Parathyroid adenoma (tissue), 2 donors: ENCODE results near the gene PAX5.

ENCODE experiments used
- H2AFZ ChIP-seq: fragments of 300-600 bp; sonication (generic); one replicate; pipeline ENCODE4 v1.7.0; 2017; ENCODE audit warnings: antibody characterized with exemption, mild to moderate bottlenecking
- H3K27ac ChIP-seq: fragments of 300-600 bp; sonication (generic); one replicate; pipeline ENCODE4 v1.7.0; 2017
- H3K27me3 ChIP-seq: fragments of 300-600 bp; sonication (generic); one replicate; pipeline ENCODE4 v1.7.0; 2017; ENCODE audit warnings: low read length; ENCODE audit not compliant: control insufficient read depth, insufficient read depth
- H3K36me3 ChIP-seq: fragments of 300-600 bp; sonication (generic); one replicate; pipeline ENCODE4 v1.7.0; 2017; ENCODE audit warnings: low read length; ENCODE audit not compliant: control insufficient read depth, insufficient read depth
- H3K4me1 ChIP-seq: fragments of 300-600 bp; sonication (generic); one replicate; pipeline ENCODE4 v1.7.0; 2017; ENCODE audit warnings: control low read depth
- H3K4me2 ChIP-seq: fragments of 300-600 bp; sonication (generic); one replicate; pipeline ENCODE4 v1.7.0; 2017; ENCODE audit warnings: low read length
- H3K4me3 ChIP-seq: fragments of 300-600 bp; sonication (generic); one replicate; pipeline ENCODE4 v1.7.0; 2017; ENCODE audit warnings: low read depth, low read length
- H3K79me2 ChIP-seq: fragments of 300-600 bp; sonication (generic); one replicate; pipeline ENCODE4 v1.7.0; 2017; ENCODE audit warnings: control low read depth
- H3K9ac ChIP-seq: fragments of 300-600 bp; sonication (generic); one replicate; pipeline ENCODE4 v1.7.0; 2017; ENCODE audit warnings: mild to moderate bottlenecking
- H3K9me3 ChIP-seq: fragments of 300-600 bp; sonication (generic); one replicate; pipeline ENCODE4 v1.7.0; 2017; ENCODE audit warnings: low read length; ENCODE audit not compliant: control insufficient read depth
- CTCF ChIP-seq: fragments of 300-600 bp; sonication (generic); IDR thresholded peaks from one replicate; pipeline ENCODE4 v1.7.0; 2017; ENCODE audit warnings: antibody characterized with exemption, mild to moderate bottlenecking
- donor health status: primary hyperparathyroidism.

Gene PAX5

DNA sequence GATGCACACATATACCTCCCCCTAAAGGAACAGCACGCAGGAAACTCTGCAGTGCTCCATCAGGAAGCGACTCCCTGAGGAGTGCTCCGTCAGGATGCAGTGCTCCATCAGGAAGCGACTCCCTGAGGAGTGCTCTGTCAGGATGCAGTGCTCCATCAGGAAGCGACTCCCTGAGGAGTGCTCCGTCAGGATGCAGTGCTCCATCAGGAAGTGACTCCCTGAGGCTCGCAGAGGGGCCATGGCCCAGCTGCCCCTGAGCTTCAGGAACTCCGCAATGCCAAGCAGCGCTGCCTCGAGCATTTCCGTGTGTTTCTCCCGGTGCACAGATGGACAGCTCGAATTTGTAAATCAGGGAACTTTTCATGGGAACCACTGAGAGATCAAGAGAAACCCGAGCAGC lies 88.1 kb downstream of the PAX5 start:
- TF ChIP-seq CTCF, result no peak
- H3K27ac ChIP-seq, result no peak overlapping the region
- H3K9me3 ChIP-seq, result no peaks in the 10 kb centered on the region
- H3K4me3 ChIP-seq, result no peak overlapping the region
- H3K36me3 ChIP-seq, result no peaks in the 10 kb centered on the region
- no peak overlapping the region for H2AFZ ChIP-seq
- no peaks in the 10 kb centered on the region for H3K79me2 ChIP-seq
- H3K4me2 ChIP-seq, result no peak overlapping the region
- no peak overlapping the region for H3K9ac ChIP-seq
- H3K4me1 ChIP-seq, result no peaks in the 10 kb centered on the region
- H3K27me3 ChIP-seq, result no peaks in the 10 kb centered on the region

- Histone ChIP-seq H3K4me3 (no peak overlapping the region), H3K27me3 (no peaks in the 10 kb centered on the region)
Observed at GRCh38 chr9:36942891-36943290, 91.2 kb downstream of the PAX5 start.

GRCh38 chr9:36941441-36941840 lies 92.6 kb downstream of the PAX5 start:
- Histone ChIP-seq H3K9me3 (no peaks in the 10 kb centered on the region), H3K79me2 (no peaks in the 10 kb centered on the region), H3K4me2 (no peak overlapping the region), H3K27ac (no peak overlapping the region), H3K27me3 (no peaks in the 10 kb centered on the region), H2AFZ (no peak overlapping the region), H3K36me3 (no peaks in the 10 kb centered on the region), H3K4me1 (no peaks in the 10 kb centered on the region), H3K4me3 (no peak overlapping the region), H3K9ac (no peak overlapping the region)
- no peak for TF ChIP-seq CTCF

More at GRCh38 chr9:36942891-36943290, 91.2 kb downstream of the PAX5 start:
- Histone ChIP-seq H3K4me1 (no peaks in the 10 kb centered on the region), H3K9ac (no peak overlapping the region), H3K79me2 (no peaks in the 10 kb centered on the region), H3K36me3 (no peaks in the 10 kb centered on the region), H3K27ac (no peak overlapping the region), H2AFZ (no peak overlapping the region), H3K4me2 (no peak overlapping the region), H3K9me3 (no peaks in the 10 kb centered on the region)
- no peak for TF ChIP-seq CTCF

DNA sequence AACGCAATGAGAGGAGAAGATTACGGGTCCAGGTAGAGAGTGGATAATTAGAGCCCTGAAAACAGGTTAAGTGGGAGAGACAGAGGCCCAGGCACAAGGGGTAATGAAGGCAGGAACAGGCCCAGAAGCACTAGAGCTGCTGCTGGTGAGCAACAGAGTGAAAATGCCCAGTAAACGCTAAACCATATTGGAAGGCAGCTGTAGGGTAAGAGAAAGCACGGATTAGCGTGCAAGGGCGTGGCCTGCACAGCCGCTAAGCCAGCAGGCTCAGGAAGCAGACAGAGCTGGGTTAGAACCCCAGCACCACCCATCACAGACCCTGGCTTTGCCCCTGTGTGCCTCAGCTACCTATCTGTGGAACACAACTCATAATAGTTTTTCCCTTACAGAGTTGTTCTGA lies 93.2 kb downstream of the PAX5 start:
- Histone ChIP-seq H3K79me2 (no peaks in the 10 kb centered on the region), H3K9ac (no peak overlapping the region), H3K4me2 (no peak overlapping the region), H3K4me1 (no peaks in the 10 kb centered on the region), H2AFZ (no peak overlapping the region), H3K27me3 (no peaks in the 10 kb centered on the region), H3K27ac (no peak overlapping the region), H3K36me3 (no peaks in the 10 kb centered on the region), H3K4me3 (no peak overlapping the region), H3K9me3 (no peaks in the 10 kb centered on the region)
- TF ChIP-seq CTCF, result no peak

- no peak overlapping the region for H3K9ac ChIP-seq
- no peaks in the 10 kb centered on the region for H3K9me3 ChIP-seq
- H3K27me3 ChIP-seq, result no peaks in the 10 kb centered on the region
- H3K79me2 ChIP-seq, result no peaks in the 10 kb centered on the region
- H3K4me1 ChIP-seq, result no peaks in the 10 kb centered on the region
- H3K36me3 ChIP-seq, result no peaks in the 10 kb centered on the region
- no peak overlapping the region for H2AFZ ChIP-seq
- no peak overlapping the region for H3K27ac ChIP-seq
- TF ChIP-seq CTCF, result no peak
- no peak overlapping the region for H3K4me3 ChIP-seq
- no peak overlapping the region for H3K4me2 ChIP-seq
Observed at GRCh38 chr9:36940500-36940853, 93.6 kb downstream of the PAX5 start.
